SK-N-MC (cell line): ENCODE results near the gene TTI1.

Source experiments
- EZH2 ChIP-seq: fragments of 200-600 bp; sonication (generic); IDR thresholded peaks from one replicate; pipeline ENCODE4 v1.6.1; 2017; ENCODE audit warnings: antibody characterized with exemption
- POLR2AphosphoS5 ChIP-seq: IDR thresholded peaks from 2 replicates; pipeline ENCODE4 v1.6.1; 2012; ENCODE audit warnings: mild to moderate bottlenecking, low read depth, low read length, borderline replicate concordance

DNA sequence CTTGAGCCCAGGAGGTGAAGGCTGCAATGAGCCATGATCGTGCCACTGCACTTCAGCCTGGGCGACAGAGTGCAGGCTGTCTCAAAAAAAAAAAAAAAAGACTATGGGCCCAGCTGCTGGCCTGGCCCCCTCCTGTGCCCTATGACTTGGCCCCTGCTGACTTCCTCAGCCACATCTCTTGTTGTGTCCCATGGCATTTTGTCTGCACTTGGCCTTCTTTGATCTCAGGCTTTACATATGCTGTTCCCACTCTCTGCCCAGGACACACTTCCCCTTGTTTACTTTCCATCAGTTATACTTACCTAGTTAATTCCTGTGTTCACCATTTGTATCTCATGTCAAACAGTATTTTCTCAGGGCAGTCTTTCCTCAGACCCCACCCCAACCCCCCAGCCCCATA is 44.8 kb upstream of the TTI1 start:
- TF ChIP-seq POLR2AphosphoS5, result no peak
- no peak for TF ChIP-seq EZH2
